ENCODE measurements around the gene CRACDL. TPM values are rescaled to one million over a fixed set of nuclear protein-coding genes. Genes with fewer than 3 reads are reported as not detected.

Gene CRACDL
- total and polyA plus RNA-seq, 2 donors (not counting 1 experiment from before 2014, with no cell fraction given): 0.25 TPM; not detected in 1

DNA sequence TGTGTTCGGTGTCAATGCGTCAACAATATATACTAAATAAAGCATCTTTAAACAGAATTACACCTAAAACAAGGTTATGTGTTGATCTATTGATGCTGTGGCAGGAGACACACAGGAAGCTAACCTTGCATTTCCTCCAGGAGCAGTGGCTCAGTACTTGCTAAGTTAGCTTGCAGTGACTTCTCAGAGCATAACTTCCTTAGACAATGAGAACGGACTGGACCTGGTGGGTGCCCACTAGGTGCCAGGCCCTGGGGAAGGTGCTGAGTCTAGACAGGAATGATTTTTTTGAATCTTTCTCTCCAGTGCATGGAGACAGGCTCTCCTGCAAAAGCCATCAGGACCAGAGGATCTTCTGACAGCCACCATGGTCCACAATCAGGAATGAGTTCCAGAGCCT is 131.3 kb downstream of the CRACDL start:
- peaks cover 5% of the 10 kb centered on the region for H3K27me3 Mint-ChIP-seq
- ChIA-PET POLR2A (no interaction called here), CTCF (no interaction called here)
- no peaks in the 10 kb centered on the region for H3K79me2 ChIP-seq (ENCODE audit: control insufficient read depth, insufficient read depth, low read length)
- no peaks in the 10 kb centered on the region for H3K4me1 Mint-ChIP-seq
- TF ChIP-seq EZH2 (IDR thresholded peaks at IDR 0.05; ENCODE audit: borderline replicate concordance, insufficient read depth, low read depth, low read length, poor library complexity, severe bottlenecking) (no peak), CTCF (IDR thresholded peaks at IDR 0.05) (no peak)
- 100% methylated on average over 1 of the region's 3 CpGs for WGBS (ENCODE audit: insufficient coverage)
- no peak overlapping the region for H3K27ac ChIP-seq (ENCODE audit: low read length in 2 of 2)
- H3K4me3 Mint-ChIP-seq: no peak overlapping the region
- no peak overlapping the region for H3K4me2 ChIP-seq (replicated peaks; ENCODE audit: low read depth, low read length, poor library complexity, severe bottlenecking)
- no peaks in the 10 kb centered on the region for H4K20me1 ChIP-seq (ENCODE audit: control insufficient read depth, insufficient read depth, low read length, poor library complexity, severe bottlenecking)
- H3K9ac ChIP-seq (ENCODE audit: low read length): no peak overlapping the region
- no peaks in the 10 kb centered on the region for H3K36me3 ChIP-seq (replicated peaks in 1 of 2; ENCODE audit: control extremely low read depth in 1 of 2, control insufficient read depth in 1 of 2, extremely low read depth in 1 of 2, insufficient read depth in 2 of 2, low read length in 1 of 2)
- no peaks in the 10 kb centered on the region for H3K27me3 ChIP-seq (replicated peaks in 1 of 4; ENCODE audit: control extremely low read depth in 1 of 4, control insufficient read depth in 3 of 4, insufficient read depth in 4 of 4, low read length in 3 of 4)
- intact Hi-C loops (cut with micrococcal nuclease): no loop called here
- ATAC-seq (ENCODE audit: low read depth) (no peak), DNase-seq (no peak)
- H3K9me3 ChIP-seq (ENCODE audit: control extremely low read depth in 1 of 3, control insufficient read depth in 2 of 3, insufficient read depth in 1 of 3, low read length in 2 of 3): no peaks in the 10 kb centered on the region
- H3K27ac Mint-ChIP-seq: no peak overlapping the region
- H3K4me3 ChIP-seq (ENCODE audit: control extremely low read depth in 1 of 5, extremely low read depth in 1 of 5, insufficient read depth in 1 of 5, low read depth in 2 of 5, low read length in 4 of 5): no peak overlapping the region
- no peaks in the 10 kb centered on the region for H3K9me3 Mint-ChIP-seq (ENCODE audit: insufficient read depth)
- H3K4me1 ChIP-seq (ENCODE audit: control insufficient read depth in 2 of 2, insufficient read depth in 2 of 2, low read length in 2 of 2): no peaks in the 10 kb centered on the region
- no peak overlapping the region for H2AFZ ChIP-seq (ENCODE audit: insufficient read depth, low read depth, low read length, poor library complexity, severe bottlenecking)

GRCh38 chr2:98804265-98804650 is 131.8 kb downstream of the CRACDL start:
- Histone ChIP-seq H3K79me2 (ENCODE audit: control insufficient read depth, insufficient read depth, low read length) (no peaks in the 10 kb centered on the region), H3K4me1 (ENCODE audit: control insufficient read depth in 2 of 2, insufficient read depth in 2 of 2, low read length in 2 of 2) (no peaks in the 10 kb centered on the region), H3K9ac (ENCODE audit: low read length) (no peak overlapping the region), H2AFZ (ENCODE audit: insufficient read depth, low read depth, low read length, poor library complexity, severe bottlenecking) (no peak overlapping the region), H4K20me1 (ENCODE audit: control insufficient read depth, insufficient read depth, low read length, poor library complexity, severe bottlenecking) (no peaks in the 10 kb centered on the region), H3K27ac (ENCODE audit: low read length in 2 of 2) (no peak overlapping the region), H3K27me3 (replicated peaks in 1 of 4; ENCODE audit: control extremely low read depth in 1 of 4, control insufficient read depth in 3 of 4, insufficient read depth in 4 of 4, low read length in 3 of 4) (no peaks in the 10 kb centered on the region), H3K4me2 (replicated peaks; ENCODE audit: low read depth, low read length, poor library complexity, severe bottlenecking) (no peak overlapping the region), H3K9me3 (ENCODE audit: control extremely low read depth in 1 of 3, control insufficient read depth in 2 of 3, insufficient read depth in 1 of 3, low read length in 2 of 3) (no peaks in the 10 kb centered on the region), H3K4me3 (ENCODE audit: control extremely low read depth in 1 of 5, extremely low read depth in 1 of 5, insufficient read depth in 1 of 5, low read depth in 2 of 5, low read length in 4 of 5) (no peak overlapping the region), H3K36me3 (replicated peaks in 1 of 2; ENCODE audit: control extremely low read depth in 1 of 2, control insufficient read depth in 1 of 2, extremely low read depth in 1 of 2, insufficient read depth in 2 of 2, low read length in 1 of 2) (no peaks in the 10 kb centered on the region)
- 94% methylated on average over 8 of the region's 8 CpGs for WGBS (ENCODE audit: insufficient coverage)
- POLR2A ChIA-PET: no interaction called here
- intact Hi-C loops (cut with micrococcal nuclease): no loop called here
- TF ChIP-seq EZH2 (IDR thresholded peaks at IDR 0.05; ENCODE audit: borderline replicate concordance, insufficient read depth, low read depth, low read length, poor library complexity, severe bottlenecking): no peak
- no peak for TF ChIP-seq CTCF (IDR thresholded peaks at IDR 0.05)
- DNase-seq (no peak), ATAC-seq (ENCODE audit: low read depth) (no peak)
- Mint-ChIP-seq H3K9me3 (ENCODE audit: insufficient read depth) (no peaks in the 10 kb centered on the region), H3K27me3 (peaks cover 2% of the 10 kb centered on the region), H3K4me1 (no peaks in the 10 kb centered on the region), H3K27ac (no peak overlapping the region), H3K4me3 (no peak overlapping the region)
- CTCF ChIA-PET: interaction anchor here (0.7 kb wide), 1 partner anchor 155 kb away, joined by 3 read pairs; no protein-coding TSS in a partner anchor

Measured in B cell (primary cell).